ENCODE results near the gene NOTUM.

NOTUM gene

GRCh38 chr17:81933178-81933699, 27.7 kb downstream of the NOTUM start:
- Histone ChIP-seq H3K4me1 (ENCODE audit: control insufficient read depth, insufficient read depth, low read length) (peaks cover 4% of the 10 kb centered on the region), H3K36me3 (ENCODE audit: control insufficient read depth, insufficient read depth, low read length) (peaks cover 10% of the 10 kb centered on the region), H3K27me3 (ENCODE audit: control insufficient read depth, insufficient read depth, low read length) (0 out of 2 replicates have a peak, but pooled peaks cover 1% of the 10 kb centered on the region), H3K4me3 (ENCODE audit: low read length) (no peak overlapping the region), H3K27ac (ENCODE audit: low read length) (no peak overlapping the region), H3K9me3 (ENCODE audit: control insufficient read depth, insufficient read depth, low read length) (no peaks in the 10 kb centered on the region)
- whole genome bisulfite sequencing (ENCODE audit: insufficient coverage, insufficient read length), result no CpG with 5 or more reads among the region's 14 CpGs
- no peak for DNase-seq (ENCODE audit: low read depth, low spot score)

- peaks cover 10% of the 10 kb centered on the region for H3K36me3 ChIP-seq (ENCODE audit: control insufficient read depth, insufficient read depth, low read length)
- no peak overlapping the region for H3K27ac ChIP-seq (ENCODE audit: low read length)
- H3K4me1 ChIP-seq (ENCODE audit: control insufficient read depth, insufficient read depth, low read length), result peaks cover 4% of the 10 kb centered on the region
- H3K27me3 ChIP-seq (ENCODE audit: control insufficient read depth, insufficient read depth, low read length), result 0 out of 2 replicates have a peak, but pooled peaks cover 1% of the 10 kb centered on the region
- no peak for DNase-seq (ENCODE audit: low read depth, low spot score)
- no peaks in the 10 kb centered on the region for H3K9me3 ChIP-seq (ENCODE audit: control insufficient read depth, insufficient read depth, low read length)
- no peak overlapping the region for H3K4me3 ChIP-seq (ENCODE audit: low read length)
- no CpG with 5 or more reads among the region's 9 CpGs for WGBS (ENCODE audit: insufficient coverage, insufficient read length)
Measured at GRCh38 chr17:81932333-81932983, 28.5 kb downstream of the NOTUM start.

GRCh38 chr17:81931557-81932332, 29.2 kb downstream of the NOTUM start:
- Histone ChIP-seq H3K27me3 (ENCODE audit: control insufficient read depth, insufficient read depth, low read length) (0 out of 2 replicates have a peak, but pooled peaks cover 1% of the 10 kb centered on the region), H3K36me3 (ENCODE audit: control insufficient read depth, insufficient read depth, low read length) (peaks cover 10% of the 10 kb centered on the region), H3K4me3 (ENCODE audit: low read length) (no peak overlapping the region), H3K4me1 (ENCODE audit: control insufficient read depth, insufficient read depth, low read length) (peaks cover 4% of the 10 kb centered on the region; the same call in 1 of the 2 replicates), H3K9me3 (ENCODE audit: control insufficient read depth, insufficient read depth, low read length) (no peaks in the 10 kb centered on the region), H3K27ac (ENCODE audit: low read length) (no peak overlapping the region)
- WGBS (ENCODE audit: insufficient coverage, insufficient read length), result no CpG with 5 or more reads among the region's 15 CpGs
- no peak for DNase-seq (ENCODE audit: low read depth, low spot score)

GRCh38 chr17:81931189-81931556, 29.8 kb downstream of the NOTUM start:
- WGBS (ENCODE audit: insufficient coverage, insufficient read length), result no CpG with 5 or more reads among the region's 13 CpGs
- H3K36me3 ChIP-seq (ENCODE audit: control insufficient read depth, insufficient read depth, low read length), result peaks cover 10% of the 10 kb centered on the region
- 0 out of 2 replicates have a peak, but pooled peaks cover 1% of the 10 kb centered on the region for H3K27me3 ChIP-seq (ENCODE audit: control insufficient read depth, insufficient read depth, low read length)
- no peak overlapping the region for H3K4me3 ChIP-seq (ENCODE audit: low read length)
- H3K27ac ChIP-seq (ENCODE audit: low read length), result no peak overlapping the region
- DNase-seq (ENCODE audit: low read depth, low spot score), result no peak
- peaks cover 3% of the 10 kb centered on the region for H3K4me1 ChIP-seq (ENCODE audit: control insufficient read depth, insufficient read depth, low read length)
- no peaks in the 10 kb centered on the region for H3K9me3 ChIP-seq (ENCODE audit: control insufficient read depth, insufficient read depth, low read length)

GRCh38 chr17:81930142-81931125, 30.6 kb downstream of the NOTUM start:
- peaks cover 10% of the 10 kb centered on the region for H3K36me3 ChIP-seq (ENCODE audit: control insufficient read depth, insufficient read depth, low read length)
- H3K27ac ChIP-seq (ENCODE audit: low read length), result no peak overlapping the region
- no CpG with 5 or more reads among the region's 20 CpGs for WGBS (ENCODE audit: insufficient coverage, insufficient read length)
- no peak for DNase-seq (ENCODE audit: low read depth, low spot score)
- 0 out of 2 replicates have a peak, but pooled peaks cover 1% of the 10 kb centered on the region for H3K27me3 ChIP-seq (ENCODE audit: control insufficient read depth, insufficient read depth, low read length)
- H3K9me3 ChIP-seq (ENCODE audit: control insufficient read depth, insufficient read depth, low read length), result no peaks in the 10 kb centered on the region
- peaks cover 5% of the 10 kb centered on the region for H3K4me1 ChIP-seq (ENCODE audit: control insufficient read depth, insufficient read depth, low read length)
- no peak overlapping the region for H3K4me3 ChIP-seq (ENCODE audit: low read length)

GRCh38 chr17:81929253-81930141, 31.5 kb downstream of the NOTUM start:
- peaks cover 10% of the 10 kb centered on the region for H3K4me1 ChIP-seq (ENCODE audit: control insufficient read depth, insufficient read depth, low read length)
- WGBS (ENCODE audit: insufficient coverage, insufficient read length), result no CpG with 5 or more reads among the region's 31 CpGs
- no peak for DNase-seq (ENCODE audit: low read depth, low spot score)
- 0 out of 2 replicates have a peak, but pooled peaks cover 1% of the 10 kb centered on the region for H3K27me3 ChIP-seq (ENCODE audit: control insufficient read depth, insufficient read depth, low read length)
- no peak overlapping the region for H3K4me3 ChIP-seq (ENCODE audit: low read length)
- H3K9me3 ChIP-seq (ENCODE audit: control insufficient read depth, insufficient read depth, low read length), result no peaks in the 10 kb centered on the region
- H3K36me3 ChIP-seq (ENCODE audit: control insufficient read depth, insufficient read depth, low read length), result peaks cover under 1% of the 10 kb centered on the region; the same call in 1 of the 2 replicates
- H3K27ac ChIP-seq (ENCODE audit: low read length), result no peak overlapping the region

- H3K4me3 ChIP-seq (ENCODE audit: low read length), result peak overlapping the region; percentile 81; the same call in 1 of the 2 replicates
- H3K27me3 ChIP-seq (ENCODE audit: control insufficient read depth, insufficient read depth, low read length), result 0 out of 2 replicates have a peak, but pooled peaks cover 1% of the 10 kb centered on the region
- no peaks in the 10 kb centered on the region for H3K9me3 ChIP-seq (ENCODE audit: control insufficient read depth, insufficient read depth, low read length)
- DNase-seq (ENCODE audit: low read depth, low spot score), result no peak
- H3K36me3 ChIP-seq (ENCODE audit: control insufficient read depth, insufficient read depth, low read length), result no peaks in the 10 kb centered on the region
- no peak overlapping the region for H3K27ac ChIP-seq (ENCODE audit: low read length)
- H3K4me1 ChIP-seq (ENCODE audit: control insufficient read depth, insufficient read depth, low read length), result peaks cover 16% of the 10 kb centered on the region
- WGBS (ENCODE audit: insufficient coverage, insufficient read length), result no CpG with 5 or more reads among the region's 44 CpGs
Measured at GRCh38 chr17:81928544-81929252, 32.3 kb downstream of the NOTUM start.

GRCh38 chr17:81927653-81928543, 33.1 kb downstream of the NOTUM start, which contains the start of gene MAFG:
Gene MAFG, minus strand, starts transcription at chr17:81927735. Its CDS starts 4,550 bp downstream, at chr17:81923185.
- H3K27ac ChIP-seq (ENCODE audit: low read length), result no peak within 1 kb of the TSS
- H3K4me1 ChIP-seq (ENCODE audit: control insufficient read depth, insufficient read depth, low read length), result peaks cover 19% of the 10 kb centered on the region
- H3K9me3 ChIP-seq (ENCODE audit: control insufficient read depth, insufficient read depth, low read length), result no peaks in the 10 kb centered on the region
- DNase-seq (ENCODE audit: low read depth, low spot score), result no peak
- WGBS (ENCODE audit: insufficient coverage, insufficient read length), result no CpG with 5 or more reads among the region's 98 CpGs
- H3K36me3 ChIP-seq (ENCODE audit: control insufficient read depth, insufficient read depth, low read length), result no peaks in the 10 kb centered on the region; the same call in 1 of the 2 replicates
- H3K4me3 ChIP-seq (ENCODE audit: low read length), result peak within 1 kb of the TSS; percentile 81
- 0 out of 2 replicates have a peak, but pooled peaks cover 1% of the 10 kb centered on the region for H3K27me3 ChIP-seq (ENCODE audit: control insufficient read depth, insufficient read depth, low read length)
